ENCODE results near the gene NRP1.

- no peak for TF ChIP-seq POLR2A (IDR thresholded peaks at IDR 0.05)
- TF ChIP-seq CTCF (IDR thresholded peaks at IDR 0.05 in 8 of 11, conservative IDR thresholded peaks at IDR 0.05 in 3 of 11) = no peak
- no peak for TF ChIP-seq POLR2AphosphoS5 (IDR thresholded peaks at IDR 0.05)
These were observed 40.8 kb downstream of the NRP1 start for GRCh38 chr10:33293531-33294170.

Data from spleen (tissue), 7 donors.